ENCODE results near the gene PSMG4.

PSMG4 gene

GRCh38 chr6:3305831-3306230 is 47.1 kb downstream of the PSMG4 start:
- no peak for DNase-seq (ENCODE audit: low read depth in 1 of 2, low spot score in 1 of 2)

DNA sequence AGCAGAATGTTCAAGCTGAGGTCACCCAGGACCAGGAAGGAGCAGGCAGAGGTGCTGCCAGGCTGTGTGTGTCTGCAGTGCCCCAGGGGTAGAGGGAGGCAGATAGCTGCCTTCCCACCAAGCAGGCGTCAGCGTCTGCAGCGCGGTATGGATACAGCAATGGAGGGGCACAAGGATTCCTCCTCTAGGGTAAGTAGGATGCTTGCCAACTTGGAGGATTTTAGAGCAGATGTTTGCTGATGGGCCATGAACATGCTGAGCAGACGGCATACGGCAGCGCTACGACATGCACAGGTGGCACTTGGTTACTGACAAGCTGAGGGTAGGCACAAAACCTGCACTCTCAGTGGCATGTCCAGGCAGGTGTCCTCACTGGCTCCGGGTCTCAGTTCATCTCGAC is 48.1 kb downstream of the PSMG4 start:
- DNase-seq (ENCODE audit: low read depth in 1 of 2, low spot score in 1 of 2), result no peak

GRCh38 chr6:3307436-3307835 is 48.7 kb downstream of the PSMG4 start:
- no peak for DNase-seq (ENCODE audit: low read depth in 1 of 2, low spot score in 1 of 2)

- DNase-seq (ENCODE audit: low read depth in 1 of 2, low spot score in 1 of 2), result no peak
Measured at GRCh38 chr6:3308106-3308505, 49.4 kb downstream of the PSMG4 start.

DNA sequence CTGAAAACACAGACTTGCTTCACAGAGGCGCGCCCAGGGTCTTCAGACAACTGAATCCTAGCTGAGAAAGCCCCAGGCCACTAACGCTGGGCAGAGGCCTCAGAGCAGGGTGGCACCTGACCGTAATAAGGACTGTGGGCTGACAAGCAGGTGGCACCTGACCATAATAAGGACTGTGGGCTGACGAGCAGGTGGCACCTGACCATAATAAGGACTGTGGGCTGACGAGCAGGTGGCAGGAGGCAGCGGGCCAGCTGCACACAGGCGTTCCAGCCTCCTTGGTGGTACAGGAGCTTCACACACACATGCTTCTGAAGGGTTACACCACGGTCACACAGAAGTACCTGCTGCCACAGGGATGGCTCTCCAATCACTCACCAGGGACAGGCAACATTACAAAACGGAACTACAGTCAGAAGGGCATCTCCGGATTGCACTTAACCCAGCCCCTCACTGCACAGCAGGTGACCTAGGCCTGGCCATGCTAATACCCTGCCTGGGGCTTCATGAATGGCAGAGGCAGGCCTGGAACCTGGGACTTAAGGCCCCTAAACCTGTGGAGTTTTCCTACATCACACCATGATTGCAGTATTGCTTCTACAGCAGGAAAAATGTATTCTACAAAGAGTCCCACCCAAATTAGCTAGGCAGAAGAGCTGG is 50.8 kb downstream of the PSMG4 start:
- DNase-seq (ENCODE audit: low read depth in 1 of 2, low spot score in 1 of 2), result no peak

GRCh38 chr6:3310051-3310448 is 51.3 kb downstream of the PSMG4 start:
- no peak for DNase-seq (ENCODE audit: low read depth in 1 of 2, low spot score in 1 of 2)

DNA sequence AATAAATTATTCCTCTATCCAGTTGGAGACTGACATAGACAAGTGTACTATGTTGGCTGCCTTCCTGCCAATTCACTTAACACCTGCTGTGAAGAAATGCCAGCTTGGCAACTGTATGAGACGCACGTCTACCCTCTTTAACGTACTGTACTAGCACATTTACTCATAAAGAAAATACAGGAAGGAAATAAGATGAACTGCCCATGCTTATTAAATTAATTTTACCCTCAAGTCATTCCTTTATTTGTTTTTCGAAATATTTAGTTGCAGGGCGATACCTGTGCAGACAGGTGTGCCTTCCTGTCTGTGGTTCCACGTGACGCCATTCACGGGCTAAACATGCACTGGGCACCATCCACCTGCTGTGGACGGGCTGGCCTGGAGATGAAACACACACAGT is 52.0 kb downstream of the PSMG4 start:
- no peak for DNase-seq (ENCODE audit: low read depth in 1 of 2, low spot score in 1 of 2)

DNA sequence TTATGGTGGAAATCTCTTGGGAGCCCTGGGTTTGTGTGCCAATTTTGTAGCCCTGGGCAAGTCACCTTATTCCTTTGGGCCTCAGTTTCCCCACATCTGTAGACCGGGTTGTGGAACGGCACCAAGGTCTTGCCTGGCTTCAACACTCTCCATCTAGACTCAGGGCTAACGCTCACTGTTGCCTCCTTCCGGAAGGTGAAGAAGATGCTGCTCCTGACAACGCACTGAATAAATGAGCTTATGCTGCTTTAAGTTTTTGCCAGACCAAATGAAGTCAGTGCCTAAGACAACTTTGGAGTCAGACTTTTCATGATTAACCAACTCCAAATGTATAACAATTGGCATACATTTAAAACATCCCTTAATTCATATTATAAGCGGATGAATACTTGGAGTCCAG is 53.1 kb downstream of the PSMG4 start:
- no peak for DNase-seq (ENCODE audit: low read depth in 1 of 2, low spot score in 1 of 2)

DNA sequence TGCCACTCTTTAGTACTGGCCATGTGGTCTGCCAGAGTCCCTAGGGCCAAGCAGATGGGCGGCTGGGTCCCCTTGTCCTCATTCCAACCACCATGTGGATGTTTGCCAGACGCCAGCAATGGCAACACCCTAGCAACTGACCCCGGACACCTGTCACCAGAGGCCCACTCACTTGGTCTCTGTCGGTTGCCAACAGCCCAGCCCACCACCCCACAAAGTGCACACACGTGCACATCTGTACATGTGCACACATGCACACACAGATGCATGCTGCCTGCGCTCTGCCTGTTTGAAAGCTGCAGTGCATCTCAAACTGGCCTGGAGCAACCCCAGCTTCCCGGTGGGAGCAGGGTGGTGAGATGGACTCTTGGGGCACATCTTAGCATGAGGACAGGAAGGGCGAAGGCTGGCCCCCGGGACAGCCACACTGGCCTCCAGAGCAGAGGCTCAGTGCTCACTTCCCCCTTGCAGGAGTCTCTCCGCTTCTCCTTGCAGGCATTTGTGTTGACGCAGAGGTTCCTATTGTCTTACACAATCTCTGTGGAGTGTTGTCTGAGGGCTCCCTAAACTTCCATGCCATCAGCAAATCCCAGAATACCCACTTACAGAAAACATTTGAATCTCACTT is 54.0 kb downstream of the PSMG4 start:
- no peak for DNase-seq (ENCODE audit: low read depth in 1 of 2, low spot score in 1 of 2)

DNA sequence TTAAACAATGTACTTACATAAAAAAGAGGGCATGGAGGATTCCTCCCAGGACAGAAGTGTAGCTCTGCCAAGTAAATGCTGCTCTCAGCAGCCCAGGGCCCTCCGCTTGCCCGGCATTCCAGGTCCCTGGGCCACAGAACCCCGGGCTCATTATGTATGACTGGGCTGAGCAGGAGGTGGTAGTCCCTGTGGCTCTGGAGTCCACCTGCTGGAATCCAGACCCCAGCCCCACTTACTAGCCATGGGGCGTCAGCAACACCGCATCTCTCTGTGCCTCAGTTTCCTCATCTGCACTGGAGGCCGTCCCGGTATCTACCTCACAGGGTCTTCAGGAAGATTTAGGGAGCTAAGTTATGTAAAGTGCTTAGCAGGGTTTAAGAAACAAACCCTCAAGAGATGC is 55.4 kb downstream of the PSMG4 start:
- DNase-seq (ENCODE audit: low read depth in 1 of 2, low spot score in 1 of 2), result no peak

- no peak for DNase-seq (ENCODE audit: low read depth in 1 of 2, low spot score in 1 of 2)
Measured at GRCh38 chr6:3314621-3315467, 56.1 kb downstream of the PSMG4 start.

DNA sequence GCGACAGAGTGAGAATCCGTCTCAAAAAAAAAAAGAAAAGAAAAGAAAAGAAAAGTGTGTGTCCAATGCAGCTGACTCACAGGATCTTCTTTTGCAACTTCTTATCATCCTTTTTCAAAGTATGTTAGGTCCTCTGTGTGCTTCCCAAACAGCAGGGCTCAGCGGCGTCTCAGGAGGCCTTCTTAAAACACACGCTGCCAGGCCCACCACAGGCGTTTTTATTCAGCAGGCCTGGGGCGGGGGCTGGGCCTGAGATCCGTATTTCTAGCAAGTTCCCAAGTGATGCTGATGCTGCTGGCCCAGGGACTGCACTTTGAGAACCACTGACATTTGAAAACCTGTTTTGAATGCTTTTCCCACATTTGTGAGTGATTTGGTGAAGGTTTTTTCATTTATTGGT is 57.1 kb downstream of the PSMG4 start:
- DNase-seq (ENCODE audit: low read depth in 1 of 2, low spot score in 1 of 2), result no peak

DNA sequence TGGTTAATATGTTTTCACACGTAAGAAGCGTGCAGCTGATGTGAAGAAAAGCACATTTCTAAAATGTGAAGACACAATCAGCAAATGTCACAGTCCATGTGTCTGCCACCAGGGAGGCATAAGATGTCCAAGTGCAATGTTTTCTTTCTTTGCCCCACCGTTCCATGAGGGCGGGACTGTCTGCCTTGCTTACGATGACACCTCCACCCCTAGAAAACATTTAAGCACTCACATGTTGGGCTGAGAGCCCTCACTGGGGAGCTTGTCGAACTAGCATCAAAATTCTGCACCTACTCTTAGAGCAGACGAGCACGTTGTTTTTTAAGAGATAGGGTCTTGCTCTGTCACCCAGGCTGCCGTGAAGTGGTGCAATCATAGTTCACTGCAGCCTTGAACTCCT is 57.6 kb downstream of the PSMG4 start:
- no peak for DNase-seq (ENCODE audit: low read depth in 1 of 2, low spot score in 1 of 2)

- DNase-seq (ENCODE audit: low read depth in 1 of 2, low spot score in 1 of 2), result no peak
Measured at GRCh38 chr6:3316818-3317217, 58.1 kb downstream of the PSMG4 start.

All from activated CD4-positive, alpha-beta T cell treated with anti-CD3 and anti-CD28 coated beads, Interleukin-2, amount 50 U/mL, for 24 hours (primary cell).